Vagina (tissue), 2 donors: ENCODE results near the gene CRKL. TPM values are rescaled to one million over a fixed set of nuclear protein-coding genes. Genes with fewer than 3 reads are reported as not detected.

Experiments used
- DNase-seq, 2 donors: peaks; one replicate each; pipeline ENCODE4 v3.0.0-alpha.2; 2017; ENCODE audit errors: extremely low spot score in 2 of 2
- H3K27ac ChIP-seq: fragments of 200-600 bp; sonication (generic); one replicate; pipeline ENCODE4 v1.5.1; 2019
- H3K27me3 ChIP-seq: fragments of 200-600 bp; sonication (generic); one replicate; pipeline ENCODE4 v1.5.1; 2019
- H3K36me3 ChIP-seq, 2 donors: fragments of 200-600 bp; sonication (generic); one replicate each; pipeline ENCODE4 v1.5.1; 2017 to 2019
- H3K4me1 ChIP-seq: fragments of 200-600 bp; sonication (generic); one replicate; pipeline ENCODE4 v1.5.1; 2019
- H3K4me3 ChIP-seq, 2 donors: fragments of 200-600 bp; sonication (generic); 1 replicate in 1 of 2; 2 replicates in 1 of 2; pipeline ENCODE4 v1.5.1; 2016 to 2019
- H3K9me3 ChIP-seq: fragments of 200-600 bp; sonication (generic); one replicate; pipeline ENCODE4 v1.5.1; 2019
- CTCF ChIP-seq, 3 experiments: fragments of 450-650 bp in 2 of 3; fragments of 200-600 bp in 1 of 3; sonication (generic) in 1 of 3; IDR thresholded peaks; one replicate each; pipeline ENCODE4 v1.5.1; 2017 to 2019; ENCODE audit warnings: antibody characterized with exemption in 3 of 3, mild to moderate bottlenecking in 2 of 3, moderate library complexity in 2 of 3
- POLR2A ChIP-seq, 2 donors: fragments of 450-650 bp; IDR thresholded peaks; one replicate each; pipeline ENCODE4 v1.6.1; 2017; ENCODE audit warnings: antibody characterized with exemption in 2 of 2, mild to moderate bottlenecking in 2 of 2, moderate library complexity in 2 of 2
- POLR2AphosphoS5 ChIP-seq, 2 donors: sonication (generic); formaldehyde crosslinking; IDR thresholded peaks; one replicate each; pipeline ENCODE4 v1.9.0; 2017; ENCODE audit warnings: antibody characterized with exemption in 2 of 2, mild to moderate bottlenecking in 2 of 2, low read depth in 1 of 2; ENCODE audit not compliant: insufficient read depth in 1 of 2
- intact Hi-C: fragments of 100-400 bp; cut with DNase I; formaldehyde crosslinking; loops from one replicate; pipeline ENCODE4 v1.15.1; 2023
- total RNA-seq: library from RNA; depleted of rRNA; stranded (reverse); fragments of >200 nt; gene quantifications from one replicate; pipeline ENCODE4 v1.2.3, GENCODE V29; 2016

CRKL gene
- total RNA-seq, 1 donor from 2014 or later: 37.6 TPM

- Histone ChIP-seq H3K4me1 (peaks cover 18% of the 10 kb centered on the region), H3K36me3 (peaks cover 0 to 10% of the 10 kb centered on the region in 2 donors), H3K27me3 (no peaks in the 10 kb centered on the region), H3K9me3 (no peaks in the 10 kb centered on the region), H3K27ac (no peak overlapping the region), H3K4me3 (no peak overlapping the region)
- no peak for TF ChIP-seq POLR2A (IDR thresholded peaks at IDR 0.05)
- TF ChIP-seq POLR2AphosphoS5 (IDR thresholded peaks at IDR 0.05; ENCODE audit: insufficient read depth in 1 of 2, low read depth in 1 of 2): no peak
- no peak for TF ChIP-seq CTCF (IDR thresholded peaks at IDR 0.05)
- intact Hi-C loops: no loop called here
- DNase-seq: no peak
Observed at GRCh38 chr22:20986365-20986764, 69.2 kb downstream of the CRKL start.

- intact Hi-C loops: no loop called here
- Histone ChIP-seq H3K36me3 (peaks cover 0 to 20% of the 10 kb centered on the region in 2 donors), H3K27me3 (no peaks in the 10 kb centered on the region)
Observed at GRCh38 chr22:20987375-20987774, 70.2 kb downstream of the CRKL start.

GRCh38 chr22:20988573-20989322, 71.5 kb downstream of the CRKL start:
- H3K27ac ChIP-seq: no peak overlapping the region
- H3K36me3 ChIP-seq: peaks cover 0 to 27% of the 10 kb centered on the region in 2 donors
- H3K4me3 ChIP-seq: no peak overlapping the region
- DNase-seq: no peak
- no peaks in the 10 kb centered on the region for H3K27me3 ChIP-seq
- TF ChIP-seq POLR2AphosphoS5 (IDR thresholded peaks at IDR 0.05; ENCODE audit: insufficient read depth in 1 of 2, low read depth in 1 of 2) (no peak), POLR2A (IDR thresholded peaks at IDR 0.05) (no peak), CTCF (IDR thresholded peaks at IDR 0.05) (no peak)
- H3K4me1 ChIP-seq: peaks cover 4% of the 10 kb centered on the region
- intact Hi-C loops: no loop called here
- H3K9me3 ChIP-seq: no peaks in the 10 kb centered on the region

More at GRCh38 chr22:20987375-20987774, 70.2 kb downstream of the CRKL start:
- Histone ChIP-seq H3K9me3 (no peaks in the 10 kb centered on the region), H3K27ac (no peak overlapping the region), H3K4me3 (no peak overlapping the region), H3K4me1 (peaks cover 15% of the 10 kb centered on the region)
- TF ChIP-seq CTCF (IDR thresholded peaks at IDR 0.05) (no peak), POLR2A (IDR thresholded peaks at IDR 0.05) (no peak), POLR2AphosphoS5 (IDR thresholded peaks at IDR 0.05; ENCODE audit: insufficient read depth in 1 of 2, low read depth in 1 of 2) (no peak)
- DNase-seq: no peak

DNA sequence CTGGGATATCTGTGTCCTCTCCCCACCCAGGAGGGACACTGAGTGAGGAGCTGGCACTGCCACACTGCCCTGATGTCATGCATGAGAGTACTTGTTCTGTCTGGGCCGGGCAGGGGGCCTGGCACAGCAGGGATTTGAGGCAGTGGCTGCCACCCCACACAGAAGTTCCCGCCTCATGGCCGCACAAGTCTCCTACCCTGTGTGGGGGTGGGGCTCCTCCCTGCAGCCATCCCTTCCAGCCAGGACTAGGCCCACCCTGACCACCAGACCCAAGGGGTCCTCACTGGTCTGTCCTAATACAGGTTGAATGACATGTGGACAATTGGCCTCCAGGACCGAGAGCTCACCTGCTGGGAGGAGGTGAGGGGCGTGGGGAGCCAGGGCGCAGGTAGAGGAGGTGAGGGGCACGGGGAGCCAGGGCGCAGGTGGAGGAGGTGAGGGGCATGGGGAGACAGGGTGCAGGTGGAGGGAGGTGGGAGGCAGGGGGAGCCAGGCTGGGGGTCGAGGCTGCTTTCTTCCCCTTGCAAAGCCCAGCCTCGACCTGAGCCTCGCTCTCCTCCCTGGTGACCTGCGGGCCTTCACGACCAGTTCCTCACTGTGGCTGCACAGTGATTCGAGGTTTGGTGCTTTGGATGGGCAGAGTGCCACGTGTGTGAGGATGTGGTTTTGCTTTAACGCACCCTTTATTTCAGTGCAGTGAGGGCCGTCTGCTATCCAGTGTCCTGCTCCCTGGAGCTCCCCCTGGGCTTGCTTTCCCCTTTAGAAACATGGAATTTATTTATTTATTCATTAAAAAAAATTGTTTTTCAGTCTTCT, 72.3 kb downstream of the CRKL start:
- TF ChIP-seq POLR2A (IDR thresholded peaks at IDR 0.05): no peak
- TF ChIP-seq CTCF (IDR thresholded peaks at IDR 0.05): no peak
- TF ChIP-seq POLR2AphosphoS5 (IDR thresholded peaks at IDR 0.05; ENCODE audit: insufficient read depth in 1 of 2, low read depth in 1 of 2): no peak
- H3K36me3 ChIP-seq: peaks cover 0 to 27% of the 10 kb centered on the region in 2 donors
- no peaks in the 10 kb centered on the region for H3K27me3 ChIP-seq
- H3K4me1 ChIP-seq: no peaks in the 10 kb centered on the region
- no peak overlapping the region for H3K27ac ChIP-seq
- DNase-seq: no peak
- intact Hi-C loops: no loop called here
- H3K9me3 ChIP-seq: no peaks in the 10 kb centered on the region
- no peak overlapping the region for H3K4me3 ChIP-seq
